Coronary artery (tissue), 2 donors: ENCODE results near the gene PNPLA5.

ENCODE experiments used
- DNase-seq: peaks from one replicate; pipeline ENCODE4 v3.0.0-alpha.2; 2017; ENCODE audit warnings: low spot score
- H3K27ac ChIP-seq, 2 donors: fragments of 200-600 bp; sonication (generic); one replicate each; pipeline ENCODE4 v1.5.1; 2016 to 2019
- H3K4me3 ChIP-seq: fragments of 200-600 bp; sonication (generic); 2 replicates; pipeline ENCODE4 v1.5.1; 2016; ENCODE audit warnings: mild to moderate bottlenecking, moderate library complexity
- TF ChIP-seq, protein P1 (sequence below): fragments of 200-600 bp; sonication (generic); IDR thresholded peaks from one replicate; pipeline ENCODE4 v1.5.1; 2019; ENCODE audit warnings: antibody characterized with exemption

Gene PNPLA5

DNA sequence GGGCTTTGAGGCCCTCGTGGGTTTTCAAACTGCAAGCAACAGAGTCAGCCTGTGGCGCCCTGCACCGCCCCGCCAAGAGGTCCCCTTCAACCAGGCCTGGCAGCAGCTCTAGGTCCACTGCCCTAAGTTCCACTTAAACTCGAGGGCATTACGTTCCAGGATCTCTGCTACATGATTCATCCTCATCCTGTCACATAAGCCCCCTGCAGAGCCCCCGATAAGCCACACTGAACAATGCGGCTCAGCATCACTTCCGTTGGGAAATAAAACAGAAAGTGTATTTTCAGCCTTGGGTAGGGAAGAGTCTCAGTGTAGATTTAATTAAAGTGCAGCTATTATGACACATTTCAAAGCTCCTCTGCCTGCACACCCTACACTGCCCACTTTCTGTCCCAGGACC lies 54.1 kb downstream of the PNPLA5 start:
- DNase-seq = no peak
- TF ChIP-seq, protein P1, sequence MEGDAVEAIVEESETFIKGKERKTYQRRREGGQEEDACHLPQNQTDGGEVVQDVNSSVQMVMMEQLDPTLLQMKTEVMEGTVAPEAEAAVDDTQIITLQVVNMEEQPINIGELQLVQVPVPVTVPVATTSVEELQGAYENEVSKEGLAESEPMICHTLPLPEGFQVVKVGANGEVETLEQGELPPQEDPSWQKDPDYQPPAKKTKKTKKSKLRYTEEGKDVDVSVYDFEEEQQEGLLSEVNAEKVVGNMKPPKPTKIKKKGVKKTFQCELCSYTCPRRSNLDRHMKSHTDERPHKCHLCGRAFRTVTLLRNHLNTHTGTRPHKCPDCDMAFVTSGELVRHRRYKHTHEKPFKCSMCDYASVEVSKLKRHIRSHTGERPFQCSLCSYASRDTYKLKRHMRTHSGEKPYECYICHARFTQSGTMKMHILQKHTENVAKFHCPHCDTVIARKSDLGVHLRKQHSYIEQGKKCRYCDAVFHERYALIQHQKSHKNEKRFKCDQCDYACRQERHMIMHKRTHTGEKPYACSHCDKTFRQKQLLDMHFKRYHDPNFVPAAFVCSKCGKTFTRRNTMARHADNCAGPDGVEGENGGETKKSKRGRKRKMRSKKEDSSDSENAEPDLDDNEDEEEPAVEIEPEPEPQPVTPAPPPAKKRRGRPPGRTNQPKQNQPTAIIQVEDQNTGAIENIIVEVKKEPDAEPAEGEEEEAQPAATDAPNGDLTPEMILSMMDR = no peak
- Histone ChIP-seq H3K27ac (no peak overlapping the region), H3K4me3 (no peak overlapping the region)

DNA sequence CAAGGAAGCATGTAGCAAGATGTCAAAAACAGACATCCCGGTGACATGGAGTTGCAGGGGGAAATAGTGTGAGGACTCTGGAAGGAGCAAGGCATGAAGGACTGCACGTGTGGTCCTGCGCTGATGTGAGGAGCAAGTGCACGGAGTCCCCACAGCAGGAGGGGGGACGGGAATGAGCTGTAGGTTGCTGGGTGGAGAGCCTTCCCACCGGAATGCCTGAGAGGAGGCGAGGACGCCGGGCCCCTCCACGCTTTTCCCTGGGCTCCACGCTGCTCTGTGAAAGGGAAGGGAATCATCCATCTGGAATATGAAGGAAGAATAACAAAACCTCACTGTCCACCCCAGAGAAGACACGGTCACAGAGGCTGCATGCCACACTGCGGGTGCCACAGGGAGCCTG lies 56.1 kb downstream of the PNPLA5 start:
- TF ChIP-seq, protein P1 = no peak
- no peak for DNase-seq
- Histone ChIP-seq H3K27ac (no peak overlapping the region), H3K4me3 (no peak overlapping the region)

DNA sequence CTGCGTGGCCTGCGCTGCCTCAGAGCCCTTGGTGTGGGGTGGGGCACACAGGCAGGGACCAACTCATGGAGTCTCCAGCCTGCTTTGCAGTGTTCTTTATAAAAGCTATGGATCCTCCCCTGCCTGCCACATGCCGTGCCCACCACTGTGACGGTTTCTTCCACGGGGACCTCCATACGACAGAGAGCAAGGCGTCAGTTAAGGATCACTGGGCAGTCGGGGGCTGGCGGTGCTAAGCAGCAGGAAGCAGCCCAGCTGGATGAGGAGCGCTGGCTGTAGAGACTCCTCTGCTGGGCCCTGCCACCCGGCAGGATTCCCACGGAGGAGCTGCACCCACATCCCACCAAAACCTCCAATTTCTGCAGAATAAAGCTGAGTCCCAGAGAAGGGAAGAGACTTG lies 56.6 kb downstream of the PNPLA5 start:
- DNase-seq = no peak
- no peak overlapping the region for H3K27ac ChIP-seq
- no peak overlapping the region for H3K4me3 ChIP-seq
- TF ChIP-seq, protein P1 = no peak

DNA sequence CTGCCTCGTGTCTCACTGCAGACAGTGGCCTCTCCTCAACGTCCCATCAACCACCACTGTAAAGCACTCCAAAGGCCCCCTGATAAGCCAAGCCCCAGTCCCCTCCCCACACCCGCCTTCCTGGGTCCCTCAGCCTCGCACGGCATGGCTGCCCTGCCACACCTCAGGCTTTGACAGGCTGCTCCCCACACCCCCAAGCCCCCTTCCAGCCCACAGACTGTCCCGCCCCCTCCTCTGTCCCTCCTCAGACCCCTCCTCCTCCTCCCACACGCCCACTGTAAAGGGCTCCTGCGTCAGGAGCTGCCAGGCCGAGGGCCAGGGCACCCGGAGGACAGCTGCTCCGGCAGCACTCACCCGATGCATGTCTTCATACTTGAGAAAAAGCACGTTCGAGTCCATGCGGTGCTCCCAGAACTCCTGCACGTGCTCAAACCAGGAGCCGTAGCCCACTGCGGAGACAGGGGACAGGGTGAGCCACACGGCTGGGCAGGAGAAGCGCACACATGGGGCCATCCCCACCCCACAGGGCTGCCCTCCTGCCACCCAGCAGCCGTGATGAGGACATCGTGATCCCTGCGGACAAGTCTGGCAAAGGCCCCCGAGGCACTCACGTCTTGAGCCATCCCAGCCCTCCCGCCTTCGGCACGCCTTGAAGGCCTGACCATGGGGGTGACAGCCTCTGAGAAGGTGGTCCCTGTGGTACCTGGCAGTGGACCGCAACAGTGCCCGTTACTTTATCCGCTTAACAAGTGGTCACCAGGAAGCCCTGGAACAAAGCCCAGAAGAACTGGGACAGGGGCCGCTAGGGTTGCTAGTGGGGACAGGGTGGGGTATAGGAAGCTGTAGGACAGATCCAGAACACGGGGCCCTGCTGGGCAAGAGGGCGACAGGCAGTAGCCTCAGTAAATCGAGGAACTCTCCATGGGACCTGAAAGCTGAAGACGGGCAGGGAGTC lies 58.2 kb downstream of the PNPLA5 start:
- no peak overlapping the region for H3K4me3 ChIP-seq
- no peak for DNase-seq

DNA sequence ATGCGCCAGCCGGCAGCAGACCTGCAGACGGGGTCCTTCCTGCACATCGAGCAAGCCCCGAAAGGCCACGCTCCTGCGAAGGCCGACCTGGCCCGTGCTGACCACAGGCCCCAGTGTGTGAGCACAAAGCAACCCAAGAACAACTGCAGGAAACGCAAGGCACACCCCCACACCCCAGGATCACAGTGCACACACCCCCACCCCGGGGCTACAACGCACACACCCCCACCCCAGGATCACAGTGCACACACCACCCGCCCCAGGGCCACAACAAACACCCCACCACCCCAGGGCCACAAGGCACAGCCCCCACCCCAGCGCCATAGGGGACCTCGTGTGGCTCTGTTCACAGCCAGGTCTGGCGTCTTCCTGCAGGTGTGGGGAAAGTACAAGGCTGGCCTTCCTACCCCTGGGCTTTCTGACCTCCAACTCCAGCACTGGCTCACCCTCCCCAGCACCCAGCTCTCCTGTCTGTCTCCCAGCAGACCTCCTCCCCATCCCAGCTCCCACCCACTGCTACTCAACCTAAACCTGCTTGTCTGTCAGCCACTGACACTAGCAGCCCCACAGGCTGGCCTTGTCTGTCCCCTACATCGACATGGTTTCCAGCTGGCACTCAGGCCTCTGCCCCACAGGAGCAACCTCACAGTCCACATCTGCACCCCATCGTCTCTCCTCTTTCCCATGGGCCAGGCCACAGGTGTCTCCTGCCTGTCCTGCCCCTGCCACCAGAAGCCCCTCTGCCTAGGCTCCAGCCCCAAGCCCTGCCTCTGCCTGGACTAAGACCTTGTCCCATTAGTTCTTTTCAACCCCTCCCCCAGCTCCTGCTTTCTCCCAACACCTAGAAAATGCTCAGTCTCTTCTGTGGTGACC lies 59.2 kb downstream of the PNPLA5 start:
- TF ChIP-seq, protein P1 = no peak
- Histone ChIP-seq H3K4me3 (no peak overlapping the region), H3K27ac (no peak overlapping the region)
- DNase-seq = no peak

More for the DNA sequence above, 58.2 kb downstream of the PNPLA5 start:
- TF ChIP-seq, protein P1 = no peak
- no peak overlapping the region for H3K27ac ChIP-seq

DNA sequence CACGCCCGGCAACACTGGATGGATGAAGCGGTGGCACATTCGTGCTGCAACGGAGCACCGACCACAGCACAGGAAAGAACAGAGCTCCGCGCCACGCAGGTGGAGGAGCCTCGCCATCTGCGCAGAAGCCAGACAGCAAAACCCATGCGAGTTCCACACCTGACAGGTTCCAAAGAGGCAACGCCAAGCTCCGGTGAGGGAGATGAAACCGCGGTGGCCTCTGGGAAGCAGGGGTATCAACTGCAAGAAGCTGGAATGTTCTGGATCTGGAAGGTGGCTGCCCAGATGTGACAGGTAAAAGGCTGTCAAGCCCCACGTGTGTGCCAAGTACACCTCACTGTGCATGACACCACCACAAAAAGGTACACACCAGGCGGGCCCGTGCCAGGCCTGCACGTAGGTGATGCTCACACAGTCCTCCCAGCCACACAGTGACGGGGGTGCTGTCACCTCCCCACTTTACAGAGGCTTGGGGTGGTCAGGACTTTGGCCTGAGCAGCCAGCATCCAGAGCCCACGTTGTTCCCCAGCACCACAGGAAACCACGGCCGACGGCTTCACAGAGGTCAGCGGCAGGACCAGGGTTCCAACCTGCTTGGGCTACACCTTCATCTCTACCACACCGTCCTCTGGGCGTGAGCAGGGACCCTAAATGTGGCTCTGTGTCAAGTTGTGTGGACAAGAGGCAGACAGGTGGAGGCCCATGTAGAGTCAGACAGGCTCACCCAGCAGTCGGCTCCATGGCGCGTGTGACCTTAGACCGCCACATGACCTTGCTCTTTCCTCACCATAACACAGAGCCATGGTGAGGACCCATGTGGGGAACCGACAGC lies 60.0 kb downstream of the PNPLA5 start:
- TF ChIP-seq, protein P1 = no peak
- DNase-seq = no peak
- Histone ChIP-seq H3K27ac (no peak overlapping the region), H3K4me3 (no peak overlapping the region)
